SKM-1 treated with dmso at 0.1 percent for 144 hours (cell line): ENCODE results near the gene APC2.

ENCODE experiments used
- DNase-seq: peaks from one replicate; lab custom pipeline; 2025; ENCODE audit not compliant: unreplicated experiment; lab: John Stamatoyannopoulos, UW

Gene APC2

DNA sequence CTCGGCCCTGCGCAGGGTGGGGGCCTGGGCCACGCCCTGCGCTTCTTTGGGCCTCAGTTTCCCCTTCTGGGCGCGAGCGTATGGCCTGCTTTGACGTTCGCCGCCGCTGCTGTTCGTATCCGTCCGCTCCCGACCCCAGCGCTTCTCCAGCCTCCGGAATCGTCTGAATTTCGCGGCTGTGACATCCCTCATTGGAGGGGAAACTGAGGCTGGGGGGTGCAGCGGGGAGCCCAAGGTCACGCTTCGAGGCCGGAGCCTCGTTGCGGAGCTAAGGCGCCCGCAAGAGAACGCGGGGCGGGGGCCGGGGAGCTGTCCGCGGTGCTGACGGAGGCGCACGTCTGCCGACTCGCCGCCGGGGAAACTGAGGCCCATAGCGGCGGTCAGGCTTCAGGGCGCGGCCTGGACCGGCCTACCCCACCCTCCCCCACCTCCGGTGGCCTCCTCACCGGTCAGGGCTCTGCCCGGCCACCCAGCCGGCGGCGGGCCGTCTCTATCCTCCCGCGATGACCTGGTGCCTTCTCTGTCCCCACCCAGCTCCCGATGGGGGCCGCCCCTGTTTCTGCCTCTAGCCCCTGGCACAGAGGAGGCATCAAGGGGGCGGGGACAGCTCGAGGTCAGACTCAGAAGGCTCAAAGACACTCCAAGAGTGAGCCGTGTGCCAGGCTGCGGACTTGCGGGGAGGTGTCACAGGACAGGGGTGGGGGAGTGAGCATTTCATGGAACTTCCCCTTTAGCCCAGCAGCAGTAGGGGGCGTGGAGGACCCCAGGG, 3.0 kb upstream of the APC2 start:
- DNase-seq = no peak

DNA sequence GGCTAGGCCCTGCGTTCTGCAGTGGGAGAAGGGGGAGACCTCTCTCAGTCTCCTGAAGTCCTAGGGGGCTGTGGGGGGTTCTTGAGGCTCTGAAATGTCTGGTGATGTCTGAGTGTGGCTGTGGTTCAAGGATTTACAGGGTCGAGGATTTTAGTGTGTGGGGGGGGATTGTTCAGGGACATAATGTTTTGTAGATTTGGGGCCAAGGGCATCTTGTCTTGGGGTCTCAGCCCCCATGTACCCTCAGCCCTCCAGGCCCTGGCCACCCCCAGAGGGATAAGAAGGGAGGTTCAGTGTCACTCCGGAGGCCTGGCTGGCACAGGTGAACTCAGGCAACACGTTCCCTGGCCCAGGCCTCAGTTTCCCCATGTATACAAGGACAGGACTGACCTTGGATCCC, 2.4 kb upstream of the APC2 start:
- DNase-seq = no peak

DNA sequence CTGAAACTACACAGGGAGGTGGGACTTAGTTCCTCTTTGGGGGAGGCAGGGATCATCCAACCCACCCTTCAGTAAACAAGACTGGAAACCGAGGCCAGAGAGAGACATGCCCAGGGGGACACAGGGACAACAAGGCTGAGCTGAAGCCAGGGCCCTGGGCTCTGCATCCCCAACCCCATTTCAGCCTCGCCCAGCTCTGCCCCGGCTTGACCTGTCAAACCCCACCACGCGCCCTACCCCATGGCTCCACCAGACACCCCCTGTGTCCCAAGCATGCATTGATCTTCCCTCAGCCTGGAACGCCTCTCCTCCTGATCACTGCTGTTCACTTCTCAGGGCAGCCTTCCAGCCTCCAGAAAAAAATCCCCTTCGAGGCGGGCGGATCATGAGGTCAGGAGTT, 2.0 kb upstream of the APC2 start:
- DNase-seq = no peak

DNA sequence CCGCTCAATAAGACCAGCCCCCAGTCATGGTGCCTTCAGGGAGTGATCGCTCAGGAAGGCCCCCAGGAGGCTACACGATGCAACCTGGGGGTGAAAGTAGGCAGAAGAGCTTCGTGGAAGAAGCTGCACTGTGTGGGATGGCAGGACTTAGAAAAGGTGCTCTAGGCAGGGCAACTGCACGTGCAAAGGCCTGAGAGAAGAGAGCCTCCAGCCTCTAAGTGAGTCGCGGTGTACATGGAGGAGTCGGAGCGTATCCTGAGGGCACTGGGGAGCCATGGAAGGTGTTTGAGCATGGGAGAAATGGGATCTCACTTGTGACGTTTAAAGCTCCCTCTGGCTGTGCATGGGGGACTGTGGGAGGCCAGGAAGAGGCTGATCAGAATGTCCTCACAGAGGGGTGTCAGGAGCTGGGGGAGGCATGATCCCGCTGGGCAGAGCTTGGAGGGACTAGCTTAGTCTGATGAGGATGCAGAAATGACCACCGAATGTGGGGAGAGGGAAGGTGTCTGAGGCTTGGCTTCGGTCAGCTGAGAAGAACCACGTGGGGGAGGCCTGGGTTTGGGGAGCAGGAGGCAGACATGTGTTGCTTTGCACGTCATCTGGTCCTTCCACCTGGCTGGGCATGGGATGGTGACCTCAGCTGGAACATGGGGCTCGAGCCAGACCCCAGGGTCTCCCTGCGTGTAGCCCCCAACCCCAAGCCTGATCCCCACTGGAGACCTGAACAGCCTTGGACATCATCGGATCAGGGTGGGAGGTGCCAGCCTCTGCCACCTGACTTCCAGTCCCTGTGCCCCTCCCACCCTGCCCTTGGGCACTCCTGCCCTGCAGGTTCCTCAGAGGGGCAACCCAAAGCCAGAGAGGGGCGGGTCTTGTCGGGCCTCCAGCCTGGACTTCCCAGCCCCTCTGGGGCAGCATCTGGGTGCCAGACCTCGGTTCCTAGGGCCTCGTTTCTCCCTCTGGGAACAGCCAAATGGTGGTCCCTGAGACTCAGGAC, 1.1 kb downstream of the APC2 start:
- no peak for DNase-seq

DNA sequence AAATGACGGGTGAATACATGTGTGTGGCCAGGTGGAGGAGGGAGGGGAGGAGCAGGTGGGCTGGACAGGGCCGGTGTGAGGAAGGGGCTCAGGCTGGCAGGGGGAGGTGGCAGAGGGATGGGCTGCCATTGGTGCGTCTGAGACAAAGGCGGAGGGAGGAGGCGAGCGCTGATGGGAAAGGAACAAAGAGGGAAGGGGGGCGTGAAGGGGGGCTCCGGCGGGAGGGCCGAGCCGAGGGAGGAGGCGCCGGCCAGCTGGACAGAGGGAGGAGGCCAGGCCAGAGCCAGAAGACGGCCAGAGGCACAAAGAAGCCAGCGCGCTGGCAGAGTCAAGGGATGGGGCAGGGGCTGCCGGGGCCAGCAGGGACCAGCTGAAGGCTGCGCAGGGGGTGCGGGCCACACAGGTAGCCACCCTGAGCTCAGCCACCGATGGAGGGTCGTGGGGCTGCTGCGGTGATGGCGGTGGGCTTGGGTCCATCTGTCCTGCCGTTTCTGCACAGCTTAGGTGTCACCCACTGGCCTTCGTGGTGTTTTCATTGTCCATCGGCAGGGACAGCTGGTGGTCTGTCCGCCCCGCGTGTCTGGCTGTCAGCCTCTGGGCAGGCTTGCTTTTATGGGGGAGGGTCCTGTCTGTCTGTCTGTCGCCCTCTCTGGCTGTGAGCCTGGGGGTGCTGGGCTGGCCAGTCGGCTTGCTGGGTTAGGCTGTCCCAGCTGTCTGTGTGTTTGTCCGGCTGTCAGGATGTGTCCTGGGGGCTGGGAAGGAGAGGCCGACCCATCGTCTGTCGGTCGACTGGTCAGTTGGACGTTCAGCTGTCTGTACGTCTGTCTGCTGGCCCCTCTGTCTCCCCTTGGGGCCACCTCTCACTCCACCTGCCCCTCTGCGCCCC, 2.2 kb downstream of the APC2 start:
- DNase-seq = no peak

DNA sequence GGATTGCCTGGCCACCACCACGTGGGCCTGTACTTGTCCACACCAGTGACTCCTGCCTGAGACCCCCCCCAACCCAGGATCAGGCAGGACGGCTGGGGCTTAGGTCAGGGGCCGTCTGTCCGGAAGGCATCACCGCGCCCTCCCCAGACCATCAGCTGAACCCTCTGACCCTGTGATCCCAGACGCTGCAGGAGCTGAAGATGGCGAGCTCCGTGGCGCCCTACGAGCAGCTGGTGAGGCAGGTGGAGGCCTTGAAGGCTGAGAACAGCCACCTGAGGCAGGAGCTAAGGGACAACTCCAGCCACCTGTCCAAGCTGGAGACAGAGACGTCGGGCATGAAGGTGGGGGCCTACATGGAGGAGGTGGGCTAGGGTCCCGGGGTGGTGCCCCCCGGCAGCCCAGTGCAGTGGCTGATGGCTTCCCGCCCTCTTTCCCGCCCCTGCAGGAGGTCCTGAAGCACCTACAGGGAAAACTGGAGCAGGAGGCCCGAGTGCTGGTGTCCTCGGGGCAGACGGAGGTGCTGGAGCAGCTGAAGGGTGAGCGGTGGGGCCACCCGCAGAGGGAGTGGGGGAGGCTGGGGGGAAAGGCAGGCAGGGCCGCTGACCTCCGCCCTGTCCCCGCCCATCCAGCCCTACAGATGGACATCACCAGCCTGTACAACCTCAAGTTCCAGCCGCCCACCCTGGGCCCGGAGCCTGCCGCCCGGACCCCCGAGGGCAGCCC, 3.0 kb downstream of the APC2 start:
- no peak for DNase-seq

DNA sequence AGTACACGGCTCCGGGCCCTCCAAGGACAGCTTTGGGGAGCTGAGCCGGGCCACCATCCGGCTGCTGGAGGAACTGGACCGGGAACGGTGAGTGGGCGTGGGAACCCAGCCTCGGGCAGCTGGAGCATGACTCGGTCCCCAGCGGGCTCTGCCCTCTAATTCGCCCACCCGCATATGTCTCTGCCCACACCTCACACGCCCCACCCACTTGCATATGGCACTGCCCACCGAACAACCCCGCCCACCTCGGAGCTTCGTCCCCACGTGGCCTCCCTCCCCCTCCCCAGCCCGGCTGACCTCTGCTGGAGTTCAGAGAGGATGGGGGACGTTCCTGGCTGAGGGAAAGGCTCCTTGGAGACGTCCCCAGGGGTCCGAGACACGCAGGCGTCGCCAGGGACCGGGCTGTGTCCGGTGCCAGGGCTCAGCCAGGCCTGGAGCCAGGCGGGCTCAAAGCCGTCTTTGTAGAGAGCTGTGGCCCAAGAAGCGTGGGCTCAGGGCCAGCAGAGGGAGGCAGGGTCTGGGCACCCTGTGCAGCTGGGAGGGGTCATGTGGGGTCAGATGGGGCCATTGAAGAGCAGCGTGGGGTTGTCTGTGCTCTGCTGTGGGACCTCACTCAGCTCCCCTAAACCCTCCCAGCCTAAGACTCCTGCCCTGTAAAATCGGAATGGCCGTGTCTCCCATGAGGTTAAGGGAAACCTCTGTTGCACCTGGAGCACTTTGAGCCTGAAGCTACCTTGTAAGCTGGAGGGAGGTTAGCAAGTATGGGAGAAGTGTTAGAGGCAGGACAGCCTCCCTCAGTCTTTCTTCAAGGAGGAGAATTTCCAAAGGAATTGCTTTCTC, 3.8 kb downstream of the APC2 start:
- no peak for DNase-seq

DNA sequence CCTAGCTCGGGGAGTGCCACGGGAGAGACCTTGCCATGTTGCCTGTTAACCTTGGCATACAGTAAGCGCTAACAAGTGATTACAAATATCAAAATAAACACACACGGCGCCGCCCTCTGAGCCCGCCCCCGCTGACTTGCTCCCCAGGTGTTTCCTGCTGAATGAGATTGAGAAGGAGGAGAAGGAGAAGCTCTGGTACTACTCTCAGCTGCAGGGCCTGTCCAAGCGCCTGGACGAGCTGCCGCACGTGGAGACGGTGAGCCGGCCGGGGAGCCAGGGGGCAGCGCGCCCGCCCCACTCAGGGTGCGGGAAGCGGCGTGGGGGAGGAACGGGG, 5.0 kb downstream of the APC2 start:
- DNase-seq = no peak

DNA sequence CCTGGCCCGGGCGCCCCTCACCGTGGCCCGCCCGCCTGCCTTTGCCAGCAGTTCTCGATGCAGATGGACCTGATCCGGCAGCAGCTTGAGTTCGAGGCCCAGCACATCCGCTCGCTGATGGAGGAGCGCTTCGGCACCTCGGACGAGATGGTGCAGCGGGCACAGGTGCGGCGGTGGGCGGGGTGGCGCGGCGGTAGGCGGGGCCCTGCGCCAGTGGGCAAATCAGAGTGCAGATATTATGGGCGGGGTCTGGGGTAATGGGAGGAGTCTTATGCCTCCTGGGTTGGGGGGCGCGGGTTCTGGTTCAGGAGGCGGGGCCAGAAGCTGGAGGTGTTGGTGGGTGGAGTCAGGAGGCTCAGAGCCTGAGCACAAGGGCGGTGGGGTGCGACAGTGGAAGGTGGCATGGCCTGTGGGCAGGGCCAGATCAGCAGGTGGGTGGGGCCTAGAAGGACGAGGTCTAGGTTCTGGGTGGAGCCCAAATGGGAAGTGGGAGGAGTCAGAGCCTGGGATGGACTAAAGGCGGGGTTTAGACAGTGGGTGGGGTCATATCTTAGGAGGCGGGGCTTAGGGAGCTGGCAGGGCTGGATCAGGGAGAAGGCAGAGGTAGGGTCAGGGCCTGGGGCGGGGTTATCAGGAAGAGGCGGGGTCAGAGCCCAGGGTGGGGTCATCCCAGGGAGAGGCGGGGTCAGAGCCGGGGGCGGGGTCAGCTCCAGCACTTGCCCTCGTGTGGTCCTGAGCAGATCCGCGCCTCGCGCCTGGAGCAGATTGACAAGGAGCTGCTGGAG, 5.6 kb downstream of the APC2 start:
- DNase-seq = peak; percentile 82

DNA sequence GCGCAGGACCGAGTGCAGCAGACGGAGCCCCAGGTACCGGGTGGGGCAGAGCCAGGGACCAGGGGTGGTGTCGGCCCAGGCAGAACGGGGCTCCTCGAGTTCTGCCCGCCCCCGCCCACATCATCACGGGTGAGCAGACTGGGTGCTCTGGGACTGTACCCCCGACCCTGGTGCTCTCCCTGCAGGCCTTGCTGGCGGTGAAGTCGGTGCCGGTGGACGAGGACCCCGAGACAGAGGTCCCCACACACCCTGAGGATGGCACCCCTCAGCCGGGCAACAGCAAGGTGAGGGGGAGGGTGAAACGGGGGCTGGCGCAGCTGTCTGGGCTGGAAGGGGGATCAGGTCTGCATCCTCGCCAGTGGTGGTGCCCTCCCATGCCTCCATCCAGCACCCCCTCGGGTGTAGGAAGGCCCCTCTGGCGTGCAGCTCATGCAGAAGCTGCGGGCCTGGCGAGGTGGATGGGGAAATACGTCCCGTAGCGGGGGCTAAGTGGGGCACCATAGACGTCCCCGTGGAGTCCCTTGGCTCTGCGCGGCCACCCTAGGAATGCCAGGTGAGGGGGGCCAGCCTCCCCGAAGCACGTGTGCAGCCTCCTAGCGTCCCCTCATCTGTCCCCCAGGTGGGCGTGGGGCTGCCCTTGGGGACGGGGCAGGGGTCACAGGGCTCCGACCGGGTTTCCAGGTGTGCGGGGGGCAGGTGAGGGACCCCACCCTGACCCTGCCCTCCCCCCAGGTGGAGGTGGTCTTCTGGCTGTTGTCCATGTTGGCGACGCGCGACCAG, 6.4 kb downstream of the APC2 start:
- DNase-seq = no peak

DNA sequence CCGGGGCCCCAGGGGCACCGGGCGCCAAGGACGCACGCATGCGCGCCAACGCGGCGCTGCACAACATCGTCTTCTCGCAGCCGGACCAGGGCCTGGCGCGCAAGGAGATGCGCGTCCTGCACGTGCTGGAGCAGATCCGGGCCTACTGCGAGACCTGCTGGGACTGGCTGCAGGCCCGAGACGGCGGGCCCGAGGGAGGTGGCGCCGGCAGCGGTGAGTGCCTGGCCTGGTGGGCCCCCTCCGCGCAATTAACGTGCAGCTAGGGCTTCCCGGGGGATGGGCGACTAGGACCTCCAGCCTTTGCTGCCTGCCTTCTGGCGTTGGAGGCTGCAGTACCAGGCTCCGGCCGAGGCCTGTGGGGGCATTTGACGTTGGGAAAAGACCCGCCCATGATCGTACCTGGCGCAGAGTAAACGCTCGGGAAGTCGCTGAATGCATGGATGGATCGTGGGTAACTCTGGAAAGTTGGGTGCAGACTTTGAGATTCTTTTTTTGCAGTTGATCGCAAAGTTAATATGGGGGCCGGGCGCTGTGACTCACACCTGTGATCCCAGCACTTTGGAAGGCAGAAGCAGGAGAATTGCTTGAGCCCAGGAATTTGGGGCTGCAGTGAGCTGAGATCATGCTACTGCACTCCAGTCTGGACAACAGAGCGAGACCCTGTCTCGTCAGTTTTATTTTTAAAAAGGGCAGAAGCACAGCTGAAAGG, 7.3 kb downstream of the APC2 start:
- no peak for DNase-seq

DNA sequence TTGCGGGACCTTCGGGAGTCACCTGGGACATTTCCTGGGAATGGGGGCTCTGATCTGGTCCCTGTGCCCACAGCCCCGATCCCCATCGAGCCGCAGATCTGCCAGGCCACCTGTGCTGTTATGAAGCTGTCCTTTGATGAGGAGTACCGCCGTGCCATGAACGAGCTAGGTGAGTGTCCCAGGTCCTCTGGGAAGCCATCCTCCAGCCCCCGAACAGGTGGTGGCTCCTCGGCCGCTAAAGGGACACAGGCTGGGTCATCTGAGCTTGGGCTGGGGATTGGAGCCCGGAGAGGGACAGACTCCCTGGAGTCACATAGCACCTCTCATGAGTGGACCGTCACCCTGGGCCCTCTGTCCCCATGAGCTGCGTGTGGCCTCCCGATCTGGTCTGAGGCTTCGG, 8.0 kb downstream of the APC2 start:
- no peak for DNase-seq

DNA sequence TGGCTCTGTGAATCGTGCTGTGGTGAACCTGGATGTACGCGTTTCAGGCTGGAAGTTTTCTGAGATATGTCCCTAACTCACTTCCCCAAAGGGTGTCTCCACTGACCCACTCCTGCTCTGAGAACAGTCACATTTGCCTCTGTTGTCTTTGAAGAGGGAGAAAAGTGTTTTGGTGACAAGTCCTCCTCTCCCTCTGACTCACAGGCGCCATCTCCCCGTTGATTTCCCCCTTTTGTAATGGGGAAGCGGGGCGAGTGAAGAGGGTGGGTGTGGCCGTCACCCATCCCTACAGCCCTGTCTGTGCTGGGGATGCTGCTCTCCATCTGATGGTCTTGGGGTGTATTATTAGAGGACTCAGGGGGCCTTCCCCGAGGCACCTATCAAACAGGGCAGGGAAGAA, 9.6 kb downstream of the APC2 start:
- no peak for DNase-seq

DNA sequence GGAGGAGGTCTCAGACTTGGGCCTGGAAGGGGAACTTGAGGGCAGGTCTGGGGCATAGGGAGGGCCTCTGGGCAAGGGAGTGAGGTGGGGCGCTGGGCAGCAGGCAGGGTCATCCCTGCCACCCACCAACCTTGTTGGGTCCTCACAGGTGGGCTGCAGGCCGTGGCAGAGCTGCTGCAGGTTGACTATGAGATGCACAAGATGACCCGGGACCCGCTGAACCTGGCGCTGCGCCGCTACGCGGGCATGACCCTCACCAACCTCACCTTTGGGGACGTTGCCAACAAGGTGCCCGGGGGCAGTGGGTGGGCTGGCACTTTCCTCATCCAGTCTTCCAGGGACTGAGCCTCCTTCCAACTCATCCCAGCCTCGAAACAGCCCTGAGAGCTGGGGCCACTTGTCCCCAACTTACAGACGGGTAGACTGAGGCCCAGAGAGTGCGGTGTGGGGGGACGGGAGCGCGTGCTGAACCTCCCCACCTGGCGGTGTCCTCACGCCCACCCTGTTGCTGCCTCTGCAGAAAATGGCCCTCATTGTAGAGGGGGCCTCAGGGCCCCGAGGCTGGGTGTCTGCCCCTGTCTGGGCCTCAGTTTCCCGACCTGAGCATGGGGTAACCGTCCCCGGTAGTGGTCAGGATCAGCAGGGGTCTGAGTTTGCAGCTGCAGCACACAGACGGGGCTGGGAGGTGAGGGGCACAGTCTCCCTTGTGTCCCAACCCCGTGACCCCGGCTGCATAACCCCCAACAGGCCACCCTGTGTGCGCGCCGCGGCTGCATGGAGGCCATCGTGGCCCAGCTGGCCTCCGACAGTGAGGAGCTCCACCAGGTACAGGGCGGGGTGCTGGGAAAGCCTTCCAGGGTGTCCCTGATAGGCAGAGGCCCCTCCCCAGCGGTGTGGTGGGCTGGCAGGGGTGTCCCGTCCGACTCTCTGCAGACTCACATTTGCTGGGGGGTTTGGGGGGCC, 10.4 kb downstream of the APC2 start:
- DNase-seq = no peak

DNA sequence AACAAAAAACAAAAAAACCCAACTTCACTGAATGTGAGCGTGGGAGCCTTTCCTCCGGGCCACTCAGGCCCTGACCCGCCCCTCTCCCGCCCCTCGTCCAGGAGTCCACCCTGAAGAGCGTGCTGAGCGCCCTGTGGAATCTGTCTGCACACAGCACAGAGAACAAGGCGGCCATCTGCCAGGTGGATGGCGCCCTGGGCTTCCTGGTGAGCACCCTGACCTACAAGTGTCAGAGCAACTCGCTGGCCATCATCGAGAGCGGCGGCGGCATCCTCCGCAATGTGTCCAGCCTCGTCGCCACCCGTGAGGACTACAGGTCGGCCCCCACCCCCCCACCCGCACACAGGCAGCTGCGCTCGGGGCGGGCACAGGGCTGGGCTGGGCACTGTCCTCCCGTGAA, 11.9 kb downstream of the APC2 start:
- no peak for DNase-seq

DNA sequence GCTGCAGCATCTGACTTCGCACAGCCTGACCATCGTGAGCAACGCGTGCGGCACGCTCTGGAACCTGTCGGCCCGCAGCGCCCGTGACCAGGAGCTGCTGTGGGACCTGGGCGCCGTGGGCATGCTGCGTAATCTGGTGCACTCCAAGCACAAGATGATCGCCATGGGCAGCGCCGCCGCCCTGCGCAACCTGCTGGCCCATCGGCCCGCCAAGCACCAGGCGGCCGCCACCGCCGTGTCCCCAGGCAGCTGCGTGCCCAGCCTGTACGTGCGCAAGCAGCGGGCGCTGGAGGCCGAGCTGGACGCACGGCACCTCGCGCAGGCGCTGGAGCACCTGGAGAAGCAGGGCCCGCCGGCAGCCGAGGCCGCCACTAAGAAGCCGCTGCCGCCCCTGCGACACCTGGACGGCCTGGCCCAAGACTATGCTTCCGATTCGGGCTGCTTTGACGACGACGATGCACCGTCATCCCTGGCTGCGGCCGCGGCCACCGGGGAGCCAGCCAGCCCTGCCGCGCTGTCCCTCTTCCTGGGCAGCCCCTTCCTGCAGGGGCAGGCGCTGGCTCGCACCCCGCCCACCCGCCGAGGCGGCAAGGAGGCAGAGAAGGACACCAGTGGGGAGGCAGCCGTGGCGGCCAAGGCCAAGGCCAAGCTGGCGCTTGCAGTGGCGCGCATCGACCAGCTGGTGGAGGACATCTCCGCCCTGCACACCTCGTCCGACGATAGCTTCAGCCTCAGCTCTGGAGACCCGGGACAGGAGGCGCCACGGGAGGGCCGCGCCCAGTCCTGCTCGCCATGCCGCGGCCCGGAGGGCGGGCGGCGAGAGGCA, 15.5 kb downstream of the APC2 start:
- no peak for DNase-seq
